ENCODE results near the gene SETD7. TPM values are rescaled to one million over a fixed set of nuclear protein-coding genes. Genes with fewer than 3 reads are reported as not detected.

SETD7 gene
- total RNA-seq = 10 to 100 TPM; 19.7 to 31.3 (median 24.8) TPM

DNA sequence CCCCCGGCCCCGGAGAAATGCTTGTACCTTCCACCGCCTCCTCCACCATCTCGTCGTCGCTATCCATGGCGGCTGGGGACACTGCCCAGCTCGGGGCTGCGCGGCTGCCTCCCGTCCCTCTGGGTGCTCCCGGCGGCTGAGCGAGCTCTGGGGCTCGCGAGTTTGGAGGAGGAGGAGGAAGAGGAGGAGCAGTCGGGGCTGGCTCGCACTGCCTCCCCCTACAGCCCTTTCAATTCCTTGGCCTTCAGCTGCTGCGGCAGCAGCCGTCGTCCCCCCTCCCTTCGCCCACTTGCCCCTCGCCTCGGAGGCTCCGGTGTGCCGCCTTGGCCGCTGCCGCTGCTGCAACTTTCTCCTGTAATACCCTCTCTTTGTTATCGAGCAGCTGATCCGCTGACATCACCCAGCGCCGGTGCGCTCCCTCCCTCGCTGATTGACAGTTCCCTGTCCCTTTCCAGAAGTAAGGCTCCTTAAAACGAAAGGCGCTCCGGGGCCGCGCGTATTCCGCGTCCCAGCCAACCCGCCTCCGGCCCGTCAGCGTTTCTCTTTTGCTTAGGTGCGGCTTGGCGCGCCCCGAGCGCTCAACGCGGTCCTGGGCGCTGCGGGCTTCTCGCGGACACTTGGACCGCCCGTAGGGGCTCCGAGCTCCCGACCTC lies at the start of gene SETD7:
Gene SETD7 (minus strand): TSS at position 149 of the 653 bp plus-strand sequence. CDS start 82 bp downstream, at position 67.
- Histone ChIP-seq H3K4me3 (peak within 1 kb of the TSS; percentile 64 to 95 (median 79)), H3K36me3 (no peaks in the 10 kb centered on the region), H3K27ac (peak within 1 kb of the TSS; percentile 88 to 98 (median 94)), H3K9me3 (no peaks in the 10 kb centered on the region), H3K27me3 (no peaks in the 10 kb centered on the region), H3K4me1 (peaks cover 6 to 65% (median 38%) of the 10 kb centered on the region in 4 donors)
- intact Hi-C loops (cut with DNase I; ENCODE audit: low total_unique reads) (no loop called here), in situ Hi-C loops (cut with MboI; ENCODE audit: low pct_ligation_motif_present in 1 of 4, low pct_unique_long_range_greater_than_20kb in 1 of 4, low sequenced_read_pairs in 3 of 4) (no loop called here)
- DNase-seq = peak; percentile 79
- TF ChIP-seq POLR2A (IDR thresholded peaks at IDR 0.05) = peak; percentile 71
- no peak for TF ChIP-seq EP300 (IDR thresholded peaks at IDR 0.05; ENCODE audit: low read depth)
- peak; percentile 59 to 83 (median 67) for TF ChIP-seq POLR2AphosphoS5 (IDR thresholded peaks at IDR 0.05)
- WGBS, 2 donors (ENCODE audit: low coverage in 1 of 2) = 0 to 1% methylated on average over 2 to 60 of the region's 61 CpGs

DNA sequence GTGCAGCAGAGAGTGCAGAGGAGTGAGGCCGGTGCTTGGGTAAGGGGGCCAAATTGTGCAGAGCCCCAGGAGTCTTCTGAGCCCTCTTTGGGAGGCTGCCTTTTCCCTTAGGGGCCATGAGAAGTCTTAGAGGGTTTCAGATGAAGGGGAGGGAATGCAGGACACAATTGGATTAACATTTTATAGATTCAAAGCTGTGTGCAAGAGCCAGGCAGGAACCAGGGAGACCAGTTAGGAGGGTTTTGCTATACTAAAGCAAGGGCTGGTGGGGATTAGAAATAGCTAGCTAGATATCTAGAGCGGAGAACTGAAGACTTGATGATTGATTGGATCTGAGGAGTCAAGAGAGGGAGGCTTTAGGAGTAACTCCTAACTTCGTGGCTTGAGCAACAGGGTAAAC lies 49.5 kb upstream of the SETD7 start:
- no peak for TF ChIP-seq POLR2A (IDR thresholded peaks at IDR 0.05)
- TF ChIP-seq, protein P1, sequence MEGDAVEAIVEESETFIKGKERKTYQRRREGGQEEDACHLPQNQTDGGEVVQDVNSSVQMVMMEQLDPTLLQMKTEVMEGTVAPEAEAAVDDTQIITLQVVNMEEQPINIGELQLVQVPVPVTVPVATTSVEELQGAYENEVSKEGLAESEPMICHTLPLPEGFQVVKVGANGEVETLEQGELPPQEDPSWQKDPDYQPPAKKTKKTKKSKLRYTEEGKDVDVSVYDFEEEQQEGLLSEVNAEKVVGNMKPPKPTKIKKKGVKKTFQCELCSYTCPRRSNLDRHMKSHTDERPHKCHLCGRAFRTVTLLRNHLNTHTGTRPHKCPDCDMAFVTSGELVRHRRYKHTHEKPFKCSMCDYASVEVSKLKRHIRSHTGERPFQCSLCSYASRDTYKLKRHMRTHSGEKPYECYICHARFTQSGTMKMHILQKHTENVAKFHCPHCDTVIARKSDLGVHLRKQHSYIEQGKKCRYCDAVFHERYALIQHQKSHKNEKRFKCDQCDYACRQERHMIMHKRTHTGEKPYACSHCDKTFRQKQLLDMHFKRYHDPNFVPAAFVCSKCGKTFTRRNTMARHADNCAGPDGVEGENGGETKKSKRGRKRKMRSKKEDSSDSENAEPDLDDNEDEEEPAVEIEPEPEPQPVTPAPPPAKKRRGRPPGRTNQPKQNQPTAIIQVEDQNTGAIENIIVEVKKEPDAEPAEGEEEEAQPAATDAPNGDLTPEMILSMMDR (IDR thresholded peaks at IDR 0.05) = no peak
- TF ChIP-seq POLR2AphosphoS5 (IDR thresholded peaks at IDR 0.05) = no peak
- no peak for TF ChIP-seq EP300 (IDR thresholded peaks at IDR 0.05; ENCODE audit: low read depth)
- Histone ChIP-seq H3K9me3 (no peaks in the 10 kb centered on the region), H3K4me3 (no peak overlapping the region), H3K27ac (no peak overlapping the region), H3K27me3 (no peaks in the 10 kb centered on the region), H3K36me3 (no peaks in the 10 kb centered on the region), H3K4me1 (peaks cover 0 to 5% (median 0%) of the 10 kb centered on the region in 4 donors)
- 83 to 85% methylated on average over 3 of the region's 3 CpGs for WGBS, 2 donors (ENCODE audit: low coverage in 1 of 2)
- intact Hi-C loops (cut with DNase I; ENCODE audit: low total_unique reads) (no loop called here), in situ Hi-C loops (cut with MboI; ENCODE audit: low pct_ligation_motif_present in 1 of 4, low pct_unique_long_range_greater_than_20kb in 1 of 4, low sequenced_read_pairs in 3 of 4) (no loop called here)
- no peak for DNase-seq

DNA sequence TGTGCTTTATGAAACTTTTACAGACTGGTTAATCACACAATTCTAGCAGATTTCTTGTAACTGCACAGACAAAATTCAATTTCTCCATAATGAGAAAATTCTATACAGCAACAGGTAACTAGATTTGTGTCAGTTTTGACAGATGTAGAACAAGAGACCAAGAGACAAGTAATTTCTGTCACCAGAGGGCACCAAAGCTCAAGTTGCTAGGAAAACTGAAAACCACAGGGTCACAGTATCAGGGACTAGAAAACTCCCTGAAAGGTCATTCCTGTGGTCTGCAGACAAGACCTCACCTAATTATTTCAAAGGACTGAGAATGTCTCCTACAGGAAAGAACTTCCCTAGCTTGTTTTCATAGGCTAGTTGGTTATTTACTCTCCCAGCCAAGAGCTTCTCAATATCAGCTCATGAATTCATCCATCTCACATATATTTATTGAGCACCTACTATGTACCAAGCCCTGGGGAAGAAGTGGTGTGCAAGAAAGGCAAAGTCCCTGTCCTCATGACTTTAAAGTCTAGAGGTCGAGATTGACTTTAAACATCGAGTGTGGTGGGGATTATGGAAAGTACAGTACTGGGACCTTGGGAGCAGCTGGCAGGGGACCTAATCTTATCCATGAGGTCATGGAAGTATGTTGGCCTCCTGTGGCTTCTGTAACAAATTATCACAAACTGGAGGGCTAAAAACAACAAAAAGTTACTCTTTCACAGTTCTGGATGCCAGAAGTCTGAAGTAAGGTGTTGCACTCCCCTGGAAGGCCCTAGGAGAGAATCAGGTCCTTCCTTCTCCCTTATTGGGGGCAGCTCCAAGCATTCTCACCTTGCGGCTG lies 47.8 kb upstream of the SETD7 start:
- 34 to 58% methylated on average over 3 of the region's 3 CpGs for WGBS, 2 donors (ENCODE audit: low coverage in 1 of 2)
- H3K9me3 ChIP-seq = no peaks in the 10 kb centered on the region
- H3K27ac ChIP-seq = no peak overlapping the region
- no peaks in the 10 kb centered on the region for H3K36me3 ChIP-seq
- intact Hi-C loops (cut with DNase I; ENCODE audit: low total_unique reads) (no loop called here), in situ Hi-C loops (cut with MboI; ENCODE audit: low pct_ligation_motif_present in 1 of 4, low pct_unique_long_range_greater_than_20kb in 1 of 4, low sequenced_read_pairs in 3 of 4) (no loop called here)
- H3K27me3 ChIP-seq = no peaks in the 10 kb centered on the region
- H3K4me1 ChIP-seq = peaks cover 0 to 5% (median 0%) of the 10 kb centered on the region in 4 donors
- TF ChIP-seq, protein P1 (IDR thresholded peaks at IDR 0.05) = peak; percentile 52 to 58 (median 55)
- TF ChIP-seq POLR2AphosphoS5 (IDR thresholded peaks at IDR 0.05) = no peak
- DNase-seq = peak; percentile 23
- no peak overlapping the region for H3K4me3 ChIP-seq

DNA sequence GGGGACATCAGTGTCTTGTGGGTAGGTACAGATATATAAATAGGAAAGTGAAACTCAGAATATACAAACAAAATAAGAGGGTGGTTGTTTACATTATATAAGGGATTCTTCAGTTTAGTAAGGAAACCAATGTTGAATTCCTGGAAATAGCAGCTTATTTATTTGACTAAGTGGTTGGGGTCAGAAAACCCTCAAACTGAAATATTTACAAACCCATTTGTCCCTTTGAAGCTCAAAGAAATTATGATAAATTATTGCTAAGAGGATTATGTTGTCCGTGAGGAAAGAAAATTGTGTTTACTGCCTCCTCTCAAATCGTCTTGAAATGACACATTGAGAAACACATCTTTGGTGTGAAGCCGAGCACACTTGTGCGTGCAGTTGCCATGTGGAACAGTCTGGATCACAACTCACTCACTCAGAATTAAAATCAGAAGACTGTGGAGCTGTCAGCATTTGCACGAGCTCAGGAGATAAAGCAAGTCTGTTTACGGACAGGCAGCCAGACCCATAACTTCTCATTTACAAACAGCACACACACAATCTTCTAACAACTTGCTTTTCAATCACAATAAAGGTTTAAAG lies 46.8 kb upstream of the SETD7 start:
- 56 to 63% methylated on average over 6 of the region's 6 CpGs for WGBS, 2 donors (ENCODE audit: low coverage in 1 of 2)
- Histone ChIP-seq H3K4me1 (peaks cover 0 to 5% (median 0%) of the 10 kb centered on the region in 4 donors), H3K9me3 (no peaks in the 10 kb centered on the region), H3K27me3 (no peaks in the 10 kb centered on the region), H3K4me3 (no peak overlapping the region), H3K36me3 (no peaks in the 10 kb centered on the region), H3K27ac (no peak overlapping the region)
- no peak for TF ChIP-seq EP300 (IDR thresholded peaks at IDR 0.05; ENCODE audit: low read depth)
- no peak for TF ChIP-seq POLR2A (IDR thresholded peaks at IDR 0.05)
- TF ChIP-seq POLR2AphosphoS5 (IDR thresholded peaks at IDR 0.05) = no peak
- TF ChIP-seq, protein P1 (IDR thresholded peaks at IDR 0.05) = no peak
- in situ Hi-C loops (cut with MboI; ENCODE audit: low pct_ligation_motif_present in 1 of 4, low pct_unique_long_range_greater_than_20kb in 1 of 4, low sequenced_read_pairs in 3 of 4) = no loop called here
- intact Hi-C loops (cut with DNase I; ENCODE audit: low total_unique reads) = no loop called here
- no peak for DNase-seq
